C4-2B (cell line): Measurements from ENCODE around the gene RAB11FIP4.

Source experiments
- CTCF ChIP-seq: fragments of 450-650 bp; conservative IDR thresholded peaks from 2 replicates; pipeline ENCODE4 v1.5.1; 2017; ENCODE audit warnings: mild to moderate bottlenecking
- ZFX ChIP-seq: fragments of 450-650 bp; IDR thresholded peaks from 2 replicates; pipeline ENCODE4 v1.6.1; 2017

GRCh38 chr17:31522284-31522931 is 130.9 kb downstream of the RAB11FIP4 start:
- TF ChIP-seq CTCF (no peak), ZFX (no peak)
